IMR-90 (cell line): ENCODE data around the gene BGN.

ENCODE experiments used
- CTCF ChIP-seq: conservative IDR thresholded peaks from 2 replicates; pipeline ENCODE4 v1.5.1; 2012; ENCODE audit warnings: mild to moderate bottlenecking, low read depth, low read length, improper control_type of control experiment
- POLR2A ChIP-seq: IDR thresholded peaks from 2 replicates; pipeline ENCODE4 v1.6.1; 2012; ENCODE audit warnings: mild to moderate bottlenecking, low read depth, low read length

GRCh38 chrX:153554519-153555167, 59.9 kb downstream of the BGN start:
- TF ChIP-seq CTCF, result peak; percentile 65
- TF ChIP-seq POLR2A, result no peak
